Ascending aorta (tissue), 2 donors: ENCODE data around the gene CDH13. TPM values are rescaled to one million over a fixed set of nuclear protein-coding genes. Genes with fewer than 3 reads are reported as not detected.

Experiments used
- DNase-seq, 2 donors: peaks; one replicate each; pipeline ENCODE4 v3.0.0-alpha.2; 2019; ENCODE audit warnings: low spot score in 2 of 2
- H3K27ac ChIP-seq, 2 donors: fragments of 200-600 bp; sonication (generic); one replicate each; pipeline ENCODE4 v1.5.1; 2016 to 2017; ENCODE audit warnings: mild to moderate bottlenecking in 1 of 2
- H3K27me3 ChIP-seq: fragments of 200-600 bp; sonication (generic); one replicate; pipeline ENCODE4 v1.5.1; 2017
- H3K36me3 ChIP-seq, 2 donors: fragments of 200-600 bp; sonication (generic); one replicate each; pipeline ENCODE4 v1.5.1; 2016
- H3K4me1 ChIP-seq, 2 donors: fragments of 200-600 bp; sonication (generic); one replicate each; pipeline ENCODE4 v1.5.1; 2016 to 2017; ENCODE audit warnings: mild to moderate bottlenecking in 1 of 2
- H3K4me3 ChIP-seq, 2 donors: fragments of 200-600 bp; sonication (generic); one replicate each; pipeline ENCODE4 v1.5.1; 2016 to 2017; ENCODE audit warnings: mild to moderate bottlenecking in 1 of 2
- H3K9me3 ChIP-seq, 2 donors: fragments of 200-600 bp; sonication (generic); one replicate each; pipeline ENCODE4 v1.5.1; 2016
- CTCF ChIP-seq, 3 experiments: fragments of 200-600 bp in 2 of 3; fragments of 450-650 bp in 1 of 3; sonication (generic) in 2 of 3; IDR thresholded peaks; one replicate each; pipeline ENCODE4 v1.5.1; 2016 to 2019; ENCODE audit warnings: antibody characterized with exemption in 3 of 3, mild to moderate bottlenecking in 1 of 3, moderate library complexity in 1 of 3
- intact Hi-C: fragments of 100-400 bp; cut with DNase I; formaldehyde crosslinking; loops from one replicate; pipeline ENCODE4 v1.15.1; 2023
- total RNA-seq: library from RNA; depleted of rRNA; stranded (reverse); fragments of >200 nt; gene quantifications from one replicate; pipeline ENCODE4 v1.1.0, GENCODE V29; 2016

CDH13 gene
- total RNA-seq, 1 donor from 2014 or later: 160 TPM

- TF ChIP-seq CTCF (IDR thresholded peaks at IDR 0.05): no peak
- Histone ChIP-seq H3K4me1 (no peaks in the 10 kb centered on the region), H3K4me3 (no peak overlapping the region), H3K36me3 (no peaks in the 10 kb centered on the region), H3K9me3 (no peaks in the 10 kb centered on the region), H3K27me3 (no peaks in the 10 kb centered on the region), H3K27ac (no peak overlapping the region)
- intact Hi-C loops: no loop called here
- DNase-seq: no peak
Observed at GRCh38 chr16:83023640-83024039, 396.9 kb downstream of the CDH13 start.

GRCh38 chr16:83027973-83028372 lies 401.2 kb downstream of the CDH13 start:
- intact Hi-C loops: no loop called here

GRCh38 chr16:83029467-83029866 lies 402.7 kb downstream of the CDH13 start:
- Histone ChIP-seq H3K4me3 (no peak overlapping the region), H3K27me3 (no peaks in the 10 kb centered on the region), H3K36me3 (peaks cover 0 to 3% of the 10 kb centered on the region in 2 donors), H3K9me3 (no peaks in the 10 kb centered on the region), H3K27ac (no peak overlapping the region), H3K4me1 (no peaks in the 10 kb centered on the region)
- no peak for TF ChIP-seq CTCF (IDR thresholded peaks at IDR 0.05)
- no peak for DNase-seq
- intact Hi-C loops: no loop called here

More at GRCh38 chr16:83027973-83028372, 401.2 kb downstream of the CDH13 start:
- TF ChIP-seq CTCF (IDR thresholded peaks at IDR 0.05): no peak
- no peak for DNase-seq
- Histone ChIP-seq H3K27ac (no peak overlapping the region), H3K9me3 (no peaks in the 10 kb centered on the region), H3K36me3 (no peaks in the 10 kb centered on the region), H3K4me3 (no peak overlapping the region), H3K27me3 (no peaks in the 10 kb centered on the region), H3K4me1 (no peaks in the 10 kb centered on the region)

GRCh38 chr16:83031524-83031923 lies 404.8 kb downstream of the CDH13 start:
- no peak for TF ChIP-seq CTCF (IDR thresholded peaks at IDR 0.05)
- no peak for DNase-seq

GRCh38 chr16:83037102-83037501 lies 410.3 kb downstream of the CDH13 start:
- intact Hi-C loops: no loop called here
- Histone ChIP-seq H3K36me3 (peaks cover 0 to 3% of the 10 kb centered on the region in 2 donors), H3K9me3 (no peaks in the 10 kb centered on the region), H3K27me3 (no peaks in the 10 kb centered on the region), H3K27ac (no peak overlapping the region), H3K4me1 (peaks cover 0 to 8% of the 10 kb centered on the region in 2 donors), H3K4me3 (no peak overlapping the region)
- DNase-seq: no peak
- no peak for TF ChIP-seq CTCF (IDR thresholded peaks at IDR 0.05)

More at GRCh38 chr16:83031524-83031923, 404.8 kb downstream of the CDH13 start:
- Histone ChIP-seq H3K4me1 (peaks cover 0 to 1% of the 10 kb centered on the region in 2 donors), H3K36me3 (peaks cover 0 to 3% of the 10 kb centered on the region in 2 donors), H3K4me3 (no peak overlapping the region), H3K27me3 (no peaks in the 10 kb centered on the region), H3K9me3 (no peaks in the 10 kb centered on the region), H3K27ac (no peak overlapping the region)
- intact Hi-C loops: no loop called here

GRCh38 chr16:83037884-83038283 lies 411.1 kb downstream of the CDH13 start:
- intact Hi-C loops: no loop called here
- no peak overlapping the region for H3K4me3 ChIP-seq
- TF ChIP-seq CTCF (IDR thresholded peaks at IDR 0.05): no peak
- H3K36me3 ChIP-seq: peaks cover 0 to 3% of the 10 kb centered on the region in 2 donors
- no peak for DNase-seq
- H3K9me3 ChIP-seq: no peaks in the 10 kb centered on the region
- no peaks in the 10 kb centered on the region for H3K27me3 ChIP-seq
- peaks cover 0 to 8% of the 10 kb centered on the region in 2 donors for H3K4me1 ChIP-seq
- no peak overlapping the region for H3K27ac ChIP-seq
